B cell (primary cell): Measurements from ENCODE around the gene NRN1. TPM values are rescaled to one million over a fixed set of nuclear protein-coding genes. Genes with fewer than 3 reads are reported as not detected.

Experiments used
- ATAC-seq: fragments of 200-7000 bp; cut with Tn5 transposase; one replicate; pipeline ENCODE4 v1.10.0; 2021; ENCODE audit warnings: low read depth, mild to moderate bottlenecking, moderate number of reproducible peaks, moderate library complexity
- CTCF ChIA-PET: fragments of 350-600 bp; sonication (Branson Sonifier 250); formaldehyde crosslinking; loops from one replicate; lab custom pipeline; 2021; ENCODE audit warnings: antibody characterized with exemption, inconsistent platforms; lab: Charles Lee
- POLR2A ChIA-PET: fragments of 350-600 bp; sonication (Branson Sonifier 250); formaldehyde crosslinking; loops from one replicate; lab custom pipeline; 2021; ENCODE audit warnings: antibody characterized with exemption; lab: Charles Lee
- DNase-seq: peaks from one replicate; pipeline ENCODE4 v3.0.0; 2013
- H2AFZ ChIP-seq: 2 replicates; pipeline ENCODE4 v1.6.1; 2012; ENCODE audit warnings: mild to moderate bottlenecking, low read depth, low read length; ENCODE audit not compliant: insufficient read depth, poor library complexity, severe bottlenecking
- H3K27ac ChIP-seq, 2 donors: 1 replicate in 1 of 2; 2 replicates in 1 of 2; pipeline ENCODE4 v1.5.1; 2012 to 2013; ENCODE audit warnings: low read length in 2 of 2, mild to moderate bottlenecking in 2 of 2, moderate library complexity in 1 of 2
- H3K27me3 ChIP-seq, 4 experiments: fragments of 200-600 bp in 1 of 4; sonication (generic) in 1 of 4; replicated peaks in 1 of 4; 1 replicate in 2 of 4; 2 replicates in 2 of 4; pipeline versions ENCODE4 v1.6.1 to v1.7.0; 2013 to 2016; ENCODE audit warnings: low read length in 3 of 4, mild to moderate bottlenecking in 2 of 4, mixed read lengths in 1 of 4, moderate library complexity in 1 of 4; ENCODE audit not compliant: insufficient read depth in 4 of 4, control insufficient read depth in 3 of 4; ENCODE audit errors: control extremely low read depth in 1 of 4
- H3K36me3 ChIP-seq, 2 experiments: replicated peaks in 1 of 2; 1 replicate in 1 of 2; 2 replicates in 1 of 2; pipeline versions ENCODE4 v1.6.1 to v1.7.1; 2013; ENCODE audit warnings: low read length in 1 of 2; ENCODE audit not compliant: insufficient read depth in 2 of 2, control insufficient read depth in 1 of 2; ENCODE audit errors: control extremely low read depth in 1 of 2, extremely low read depth in 1 of 2
- H3K4me1 ChIP-seq, 2 donors: fragments of 200-600 bp in 1 of 2; sonication (generic) in 1 of 2; 1 replicate in 1 of 2; 2 replicates in 1 of 2; pipeline versions ENCODE4 v1.5.1 to v1.6.1; 2013 to 2017; ENCODE audit warnings: low read length in 2 of 2; ENCODE audit not compliant: control insufficient read depth in 2 of 2, insufficient read depth in 2 of 2
- H3K4me2 ChIP-seq: replicated peaks from 2 replicates; pipeline ENCODE3; 2012; ENCODE audit warnings: mild to moderate bottlenecking, low read depth, low read length; ENCODE audit not compliant: poor library complexity, severe bottlenecking
- H3K4me3 ChIP-seq, 5 experiments: fragments of 200-600 bp in 1 of 5; sonication (generic) in 1 of 5; 1 replicate in 3 of 5; 2 replicates in 2 of 5; pipeline versions ENCODE4 v1.5.1 to v1.7.0; 2011 to 2016; ENCODE audit warnings: low read length in 4 of 5, mild to moderate bottlenecking in 4 of 5, low read depth in 2 of 5, control low read depth in 1 of 5, moderate library complexity in 1 of 5; ENCODE audit not compliant: insufficient read depth in 1 of 5; ENCODE audit errors: control extremely low read depth in 1 of 5, extremely low read depth in 1 of 5
- H3K79me2 ChIP-seq: fragments of 200-600 bp; sonication (generic); one replicate; pipeline ENCODE4 v1.6.0; 2016; ENCODE audit warnings: low read length; ENCODE audit not compliant: control insufficient read depth, insufficient read depth
- H3K9ac ChIP-seq: fragments of 200-600 bp; sonication (generic); 2 replicates; pipeline ENCODE4 v1.6.1; 2017; ENCODE audit warnings: mild to moderate bottlenecking, low read length, moderate library complexity
- H3K9me3 ChIP-seq, 3 donors: one replicate each; pipeline versions ENCODE4 v1.6.1 to v1.7.1; 2013; ENCODE audit warnings: low read length in 2 of 3; ENCODE audit not compliant: control insufficient read depth in 2 of 3, insufficient read depth in 1 of 3; ENCODE audit errors: control extremely low read depth in 1 of 3
- H4K20me1 ChIP-seq: 2 replicates; pipeline ENCODE4 v1.6.0; 2012; ENCODE audit warnings: mild to moderate bottlenecking, low read length; ENCODE audit not compliant: insufficient read depth, control insufficient read depth, poor library complexity, severe bottlenecking
- H3K27ac Mint-ChIP-seq: one replicate; pipeline ENCODE4 v1.8.0; 2021; ENCODE audit warnings: mixed read lengths
- H3K27me3 Mint-ChIP-seq: one replicate; pipeline ENCODE4 v1.8.0; 2021; ENCODE audit warnings: mixed read lengths
- H3K4me1 Mint-ChIP-seq: one replicate; pipeline ENCODE4 v1.8.0; 2021; ENCODE audit warnings: mixed read lengths
- H3K4me3 Mint-ChIP-seq: one replicate; pipeline ENCODE4 v1.8.0; 2021; ENCODE audit warnings: mixed read lengths
- H3K9me3 Mint-ChIP-seq: one replicate; pipeline ENCODE4 v1.8.0; 2022; ENCODE audit warnings: mixed read lengths; ENCODE audit not compliant: insufficient read depth
- EZH2 ChIP-seq: IDR thresholded peaks from 2 replicates; pipeline ENCODE4 v1.6.1; 2012; ENCODE audit warnings: borderline replicate concordance, low read depth, mild to moderate bottlenecking, moderate library complexity, low read length; ENCODE audit not compliant: insufficient read depth, poor library complexity, severe bottlenecking
- WGBS: methylation state at CpG from one replicate; pipeline ENCODE4 v1.1.5; 2013; ENCODE audit warnings: missing lambda C conversion rate; ENCODE audit not compliant: insufficient coverage; 5-methylcytosine and 5-hydroxymethylcytosine counted together
- intact Hi-C: fragments of 100-400 bp; cut with micrococcal nuclease; formaldehyde crosslinking; loops from one replicate; pipeline ENCODE4 v1.10.0; 2022
- polyA plus RNA-seq: library from polyadenylated mRNA; depleted of rRNA; stranded (reverse); fragments of >200 nt; gene quantifications from 2 replicates; pipeline ENCODE4 v1.2.3, GENCODE V29; 2012
- total RNA-seq, 2 donors: library from RNA; stranded (reverse); fragments of 120-200 nt in 1 of 2; gene quantifications; 1 replicate in 1 of 2; 2 replicates in 1 of 2; pipeline versions ENCODE4 v1.2.3 to v1.2.4, GENCODE V29; 2013 to 2022
- TF ChIP-seq, protein P1 (sequence below): fragments of 200-600 bp; IDR thresholded peaks from one replicate; pipeline ENCODE4 v1.8.0; 2022; ENCODE audit warnings: antibody characterized with exemption, mild to moderate bottlenecking

The NRN1 gene
- total and polyA plus RNA-seq, 2 donors (not counting 1 experiment from before 2014, with no cell fraction given) = 0.51 TPM; not detected in 1

DNA sequence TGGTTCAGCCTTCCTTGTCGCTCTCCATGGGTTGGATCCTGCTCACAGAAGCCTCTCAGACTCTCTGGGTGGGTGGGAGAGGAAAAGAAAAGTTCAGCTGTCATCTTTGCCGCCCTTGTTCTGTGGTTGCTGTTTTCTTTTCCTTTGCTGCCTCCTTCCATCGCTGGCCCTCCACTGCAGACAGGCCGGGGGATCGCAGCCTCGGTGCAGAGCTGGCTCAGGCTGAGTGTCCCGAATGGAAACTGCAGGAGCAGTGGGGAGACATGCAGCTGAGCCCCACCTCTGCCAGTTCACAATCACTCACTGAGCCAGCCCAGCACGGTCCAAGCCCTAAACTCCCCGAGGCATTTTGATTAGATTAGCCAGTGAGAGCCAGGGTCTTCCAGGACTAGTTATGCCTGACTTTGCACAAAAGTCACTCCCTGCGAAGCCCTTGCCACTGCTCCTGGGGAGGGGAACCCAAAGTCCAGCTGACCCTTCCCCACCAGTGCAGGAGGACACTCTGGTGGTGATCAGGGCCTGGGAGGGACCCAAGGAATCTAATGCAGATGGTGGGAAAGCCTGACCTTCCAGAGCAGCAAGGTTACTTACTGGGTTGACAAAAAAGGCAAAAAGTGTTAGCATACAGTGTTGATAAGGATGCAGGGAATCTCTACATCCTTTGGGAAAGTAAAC lies 14.0 kb downstream of the NRN1 start:
- WGBS = 24% methylated on average over 8 of the region's 10 CpGs
- H3K4me3 ChIP-seq = no peak overlapping the region
- no peak overlapping the region for H3K9ac ChIP-seq
- H3K36me3 ChIP-seq = no peaks in the 10 kb centered on the region
- peaks cover 32 to 44% of the 10 kb centered on the region in 2 donors for H3K4me1 ChIP-seq
- peaks cover 2 to 78% (median 64%) of the 10 kb centered on the region in 4 experiments for H3K27me3 ChIP-seq
- CTCF ChIA-PET = interaction anchor here (1.6 kb wide), 1 partner anchor 522 kb away, joined by 4 read pairs; no protein-coding TSS in a partner anchor
- no peak overlapping the region for H3K27ac ChIP-seq
- H3K9me3 ChIP-seq = peaks cover 2 to 41% (median 4%) of the 10 kb centered on the region in 3 donors
- Mint-ChIP-seq H3K27ac (no peak overlapping the region), H3K9me3 (peaks cover 2% of the 10 kb centered on the region), H3K4me1 (peaks cover 25% of the 10 kb centered on the region), H3K27me3 (peaks cover 87% of the 10 kb centered on the region), H3K4me3 (no peak overlapping the region)
- POLR2A ChIA-PET = no interaction called here
- ATAC-seq (no peak), DNase-seq (no peak)
- intact Hi-C loops = no loop called here
- TF ChIP-seq EZH2 = no peak
- TF ChIP-seq, protein P1, sequence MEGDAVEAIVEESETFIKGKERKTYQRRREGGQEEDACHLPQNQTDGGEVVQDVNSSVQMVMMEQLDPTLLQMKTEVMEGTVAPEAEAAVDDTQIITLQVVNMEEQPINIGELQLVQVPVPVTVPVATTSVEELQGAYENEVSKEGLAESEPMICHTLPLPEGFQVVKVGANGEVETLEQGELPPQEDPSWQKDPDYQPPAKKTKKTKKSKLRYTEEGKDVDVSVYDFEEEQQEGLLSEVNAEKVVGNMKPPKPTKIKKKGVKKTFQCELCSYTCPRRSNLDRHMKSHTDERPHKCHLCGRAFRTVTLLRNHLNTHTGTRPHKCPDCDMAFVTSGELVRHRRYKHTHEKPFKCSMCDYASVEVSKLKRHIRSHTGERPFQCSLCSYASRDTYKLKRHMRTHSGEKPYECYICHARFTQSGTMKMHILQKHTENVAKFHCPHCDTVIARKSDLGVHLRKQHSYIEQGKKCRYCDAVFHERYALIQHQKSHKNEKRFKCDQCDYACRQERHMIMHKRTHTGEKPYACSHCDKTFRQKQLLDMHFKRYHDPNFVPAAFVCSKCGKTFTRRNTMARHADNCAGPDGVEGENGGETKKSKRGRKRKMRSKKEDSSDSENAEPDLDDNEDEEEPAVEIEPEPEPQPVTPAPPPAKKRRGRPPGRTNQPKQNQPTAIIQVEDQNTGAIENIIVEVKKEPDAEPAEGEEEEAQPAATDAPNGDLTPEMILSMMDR = no peak
- no peaks in the 10 kb centered on the region for H3K79me2 ChIP-seq
- no peak overlapping the region for H3K4me2 ChIP-seq
- no peak overlapping the region for H2AFZ ChIP-seq
- no peaks in the 10 kb centered on the region for H4K20me1 ChIP-seq

DNA sequence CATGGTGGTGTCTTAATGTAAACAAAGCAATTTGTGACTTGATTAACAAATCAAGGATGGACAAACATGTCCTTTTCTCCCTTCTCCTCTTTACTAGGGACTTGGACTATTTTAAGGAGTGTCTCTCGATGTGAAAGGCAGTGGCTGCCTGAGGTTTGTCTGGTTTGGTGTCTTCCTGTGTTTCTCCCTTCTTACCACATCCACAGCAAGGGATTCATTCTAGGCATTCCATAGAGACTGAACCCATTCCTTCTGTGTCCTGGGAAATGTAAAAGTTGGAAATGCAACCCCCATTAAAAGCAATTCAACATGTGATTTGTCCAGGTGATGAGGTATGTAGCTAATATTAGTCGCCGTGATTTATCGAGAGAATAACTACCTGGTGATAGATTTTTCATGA lies 15.9 kb downstream of the NRN1 start:
- H3K27ac Mint-ChIP-seq = no peak overlapping the region
- POLR2A ChIA-PET = no interaction called here
- no peak for TF ChIP-seq EZH2
- TF ChIP-seq, protein P1 = no peak
- H3K9me3 ChIP-seq = peaks cover 2 to 29% (median 4%) of the 10 kb centered on the region in 3 donors
- H3K79me2 ChIP-seq = no peaks in the 10 kb centered on the region
- H3K9me3 Mint-ChIP-seq = peaks cover 2% of the 10 kb centered on the region
- DNase-seq = no peak
- CTCF ChIA-PET = interaction anchor here (1.3 kb wide), 1 partner anchor 20 kb away, joined by 3 read pairs; no protein-coding TSS in a partner anchor
- peaks cover 10% of the 10 kb centered on the region for H3K4me1 Mint-ChIP-seq
- no peak overlapping the region for H3K4me3 ChIP-seq
- no peak overlapping the region for H3K4me3 Mint-ChIP-seq
- no CpG with 5 or more reads among the region's 4 CpGs for WGBS
- intact Hi-C loops = no loop called here
- H3K4me2 ChIP-seq = no peak overlapping the region
- H2AFZ ChIP-seq = no peak overlapping the region
- H3K27me3 Mint-ChIP-seq = peaks cover 85% of the 10 kb centered on the region
- no peak overlapping the region for H3K27ac ChIP-seq
- no peaks in the 10 kb centered on the region for H4K20me1 ChIP-seq
- H3K9ac ChIP-seq = no peak overlapping the region
- no peak for ATAC-seq
- H3K27me3 ChIP-seq = peaks cover 2 to 62% (median 54%) of the 10 kb centered on the region in 4 experiments
- peaks cover 13 to 25% of the 10 kb centered on the region in 2 donors for H3K4me1 ChIP-seq
- H3K36me3 ChIP-seq = no peaks in the 10 kb centered on the region
